Stomach (tissue), 9 donors: ENCODE measurements around the gene SECTM1. TPM values are rescaled to one million over a fixed set of nuclear protein-coding genes. Genes with fewer than 3 reads are reported as not detected.

Source experiments
- DNase-seq, 2 donors: peaks; one replicate each; pipeline versions ENCODE4 v3.0.0 to v3.0.0-alpha.2; 2013 to 2019
- H3K27ac ChIP-seq, 5 donors: fragments of 200-600 bp in 4 of 5; sonication (generic) in 4 of 5; one replicate each; pipeline ENCODE4 v1.5.1; 2013 to 2019; ENCODE audit warnings: mild to moderate bottlenecking in 1 of 5, moderate library complexity in 1 of 5
- H3K27me3 ChIP-seq, 3 donors: fragments of 200-600 bp; sonication (generic); one replicate each; pipeline ENCODE4 v1.5.1; 2017 to 2019; ENCODE audit warnings: mixed run types in 1 of 3
- H3K36me3 ChIP-seq, 4 donors: fragments of 200-600 bp; sonication (generic); 1 replicate in 3 of 4; 2 replicates in 1 of 4; pipeline ENCODE4 v1.5.1; 2016 to 2019
- H3K4me1 ChIP-seq, 4 donors: fragments of 200-600 bp; sonication (generic); one replicate each; pipeline ENCODE4 v1.5.1; 2016 to 2019
- H3K4me3 ChIP-seq, 4 donors: fragments of 200-600 bp; sonication (generic) in 3 of 4; one replicate each; pipeline ENCODE4 v1.5.1; 2016 to 2019; ENCODE audit warnings: mild to moderate bottlenecking in 1 of 4
- H3K9me3 ChIP-seq, 4 donors: fragments of 200-600 bp; sonication (generic); one replicate each; pipeline ENCODE4 v1.5.1; 2016 to 2019
- CTCF ChIP-seq, 7 experiments: fragments of 450-650 bp in 4 of 7; fragments of 200-600 bp in 3 of 7; sonication (generic) in 3 of 7; IDR thresholded peaks; one replicate each; pipeline ENCODE4 v1.5.1; 2016 to 2019; ENCODE audit warnings: antibody characterized with exemption in 7 of 7, control low read depth in 2 of 7, mild to moderate bottlenecking in 1 of 7
- EP300 ChIP-seq: sonication (generic); formaldehyde crosslinking; IDR thresholded peaks from one replicate; pipeline ENCODE4 v1.6.1; 2017; ENCODE audit warnings: antibody characterized with exemption
- POLR2A ChIP-seq, 4 donors: fragments of 450-650 bp; IDR thresholded peaks; one replicate each; pipeline ENCODE4 v1.6.1; 2016; ENCODE audit warnings: antibody characterized with exemption in 4 of 4, control low read depth in 2 of 4, mild to moderate bottlenecking in 1 of 4, moderate library complexity in 1 of 4
- POLR2AphosphoS5 ChIP-seq, 3 donors: sonication (generic); formaldehyde crosslinking; IDR thresholded peaks; one replicate each; pipeline ENCODE4 v1.6.1; 2016; ENCODE audit warnings: antibody characterized with exemption in 3 of 3
- WGBS, 5 donors: extraction: QIAGEN DNeasy Blood & Tissue Kit in 3 of 5; methylation state at CpG; one replicate each; pipeline versions ENCODE4 v1.1.5 to v1.1.7; 2013 to 2018; 5-methylcytosine and 5-hydroxymethylcytosine counted together
- intact Hi-C: fragments of 100-400 bp; cut with DNase I; formaldehyde crosslinking; loops from one replicate; pipeline ENCODE4 v1.15.1; 2023; ENCODE audit warnings: low total_unique reads
- polyA plus RNA-seq, 3 donors: library from polyadenylated mRNA; stranded (reverse); fragments of 200-250 nt; gene quantifications; one replicate each; pipeline ENCODE4 v1.2.3, GENCODE V29; 2013
- total RNA-seq, 5 donors: library from RNA; depleted of rRNA; stranded (reverse); fragments of >200 nt; gene quantifications; one replicate each; pipeline versions ENCODE4 v1.1.0 to v1.2.3, GENCODE V29; 2014 to 2016
- donor health status: healthy with polysubstance abuse.
- donor health status: Bipolar disorder and iron deficiency.
- donor health status: healthy.

The SECTM1 gene
- total and polyA plus RNA-seq, 8 donors, result 1.8 to 48.8 (median 9.8) TPM

- no peak for DNase-seq
- H3K36me3 ChIP-seq, result no peaks in the 10 kb centered on the region
- H3K4me3 ChIP-seq, result no peak overlapping the region
- TF ChIP-seq POLR2AphosphoS5 (IDR thresholded peaks at IDR 0.05) (no peak), POLR2A (IDR thresholded peaks at IDR 0.05) (no peak), CTCF (IDR thresholded peaks at IDR 0.05) (no peak)
- intact Hi-C loops, result no loop called here
- peaks cover 10 to 82% (median 46%) of the 10 kb centered on the region in 3 donors for H3K27me3 ChIP-seq
- H3K27ac ChIP-seq, result no peak overlapping the region
- peaks cover 6 to 21% (median 12%) of the 10 kb centered on the region in 4 donors for H3K4me1 ChIP-seq
- WGBS, 5 donors, result 90 to 93% (median 91%) methylated on average over 13 of the region's 13 CpGs
- no peaks in the 10 kb centered on the region for H3K9me3 ChIP-seq
Measured at GRCh38 chr17:82311971-82312370, 21.6 kb downstream of the SECTM1 start.

GRCh38 chr17:82310877-82311276 is 22.7 kb downstream of the SECTM1 start:
- Histone ChIP-seq H3K36me3 (no peaks in the 10 kb centered on the region), H3K4me1 (peaks cover 3 to 15% (median 7%) of the 10 kb centered on the region in 4 donors), H3K4me3 (no peak overlapping the region), H3K9me3 (no peaks in the 10 kb centered on the region), H3K27ac (no peak overlapping the region), H3K27me3 (peaks cover 10 to 71% (median 35%) of the 10 kb centered on the region in 3 donors)
- TF ChIP-seq EP300 (no peak), POLR2A (IDR thresholded peaks at IDR 0.05) (no peak)
- 79 to 86% (median 83%) methylated on average over 6 to 21 of the region's 21 CpGs for WGBS, 5 donors
- no peak for DNase-seq
- intact Hi-C loops, result no loop called here

GRCh38 chr17:82309656-82310570 is 23.7 kb downstream of the SECTM1 start:
- no peak for TF ChIP-seq POLR2A (IDR thresholded peaks at IDR 0.05)
- no peak for TF ChIP-seq EP300
- no peak for TF ChIP-seq POLR2AphosphoS5 (IDR thresholded peaks at IDR 0.05)
- no peak for TF ChIP-seq CTCF (IDR thresholded peaks at IDR 0.05)
- Histone ChIP-seq H3K27ac (no peak overlapping the region), H3K9me3 (no peaks in the 10 kb centered on the region), H3K36me3 (no peaks in the 10 kb centered on the region), H3K4me3 (no peak overlapping the region), H3K4me1 (peaks cover 0 to 5% (median 0%) of the 10 kb centered on the region in 4 donors), H3K27me3 (peaks cover 6 to 61% (median 26%) of the 10 kb centered on the region in 3 donors)
- intact Hi-C loops, result no loop called here
- no peak for DNase-seq
- 70 to 77% (median 73%) methylated on average over 26 to 27 of the region's 27 CpGs for WGBS, 5 donors

- peak overlapping the region in 1 of 5 donors; percentile 29 for H3K27ac ChIP-seq
- intact Hi-C loops, result no loop called here
- H3K4me3 ChIP-seq, result no peak overlapping the region
- no peaks in the 10 kb centered on the region for H3K9me3 ChIP-seq
- no peaks in the 10 kb centered on the region for H3K36me3 ChIP-seq
- TF ChIP-seq POLR2AphosphoS5 (IDR thresholded peaks at IDR 0.05) (no peak), POLR2A (IDR thresholded peaks at IDR 0.05) (no peak), EP300 (no peak), CTCF (IDR thresholded peaks at IDR 0.05) (no peak)
- peaks cover 0 to 17% (median 9%) of the 10 kb centered on the region in 4 donors for H3K4me1 ChIP-seq
- 76 to 87% (median 83%) methylated on average over 20 of the region's 20 CpGs for WGBS, 5 donors
- DNase-seq, result no peak
- peaks cover 0 to 46% (median 10%) of the 10 kb centered on the region in 3 donors for H3K27me3 ChIP-seq
Measured at GRCh38 chr17:82305727-82306300, 27.8 kb downstream of the SECTM1 start.
